ENCODE data around the gene TPRG1L. TPM values are rescaled to one million over a fixed set of nuclear protein-coding genes. Genes with fewer than 3 reads are reported as not detected.

Gene TPRG1L
- total and polyA plus RNA-seq, 2 of the 4 experiments (the other 2 are of a cell fraction), result 25.3 to 39.5 TPM

GRCh38 chr1:3618881-3619671, 5.7 kb upstream of the TPRG1L start (continued):
- TF ChIP-seq CTCF (conservative IDR thresholded peaks at IDR 0.05; ENCODE audit: low read depth, low read length), result peak; percentile 92

DNA sequence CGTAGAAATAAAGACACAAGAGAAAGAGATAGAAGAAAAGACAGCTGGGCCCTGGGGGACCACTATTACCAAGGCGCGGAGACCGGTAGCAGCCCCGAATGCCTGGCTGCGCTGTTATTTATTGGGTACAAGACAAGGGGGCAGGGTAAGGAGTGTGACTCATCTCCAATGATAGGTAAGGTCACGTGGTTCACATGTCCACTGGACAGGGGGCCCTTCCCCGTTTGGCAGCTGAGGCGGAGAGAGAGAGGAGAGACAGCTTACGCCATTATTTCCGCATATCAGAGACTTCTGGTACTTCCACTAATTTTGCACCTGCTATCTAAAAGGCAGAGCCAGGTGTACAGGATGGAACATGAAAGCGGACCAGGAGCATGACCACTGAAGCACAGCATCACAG, 4.1 kb upstream of the TPRG1L start:
- no peaks in the 10 kb centered on the region; the same call in 1 of the 2 replicates for H3K9me1 ChIP-seq (ENCODE audit: insufficient read depth, low read length)
- TF ChIP-seq POLR2A (IDR thresholded peaks at IDR 0.05; ENCODE audit: low read depth, low read length), result no peak
- no peak for TF ChIP-seq CTCF (conservative IDR thresholded peaks at IDR 0.05; ENCODE audit: low read depth, low read length)
- no peak for TF ChIP-seq BHLHE40 (IDR thresholded peaks at IDR 0.05; ENCODE audit: low read depth, low read length)
- no peak for TF ChIP-seq CEBPB (IDR thresholded peaks at IDR 0.05; ENCODE audit: low read depth, low read length)
- TF ChIP-seq RAD21 (IDR thresholded peaks at IDR 0.05; ENCODE audit: low read length), result no peak
- TF ChIP-seq NFE2L2 (IDR thresholded peaks at IDR 0.05; ENCODE audit: low read depth, low read length), result no peak
- no peak for TF ChIP-seq MAFK (IDR thresholded peaks at IDR 0.05; ENCODE audit: low read depth, low read length)
- no peak for TF ChIP-seq MAZ (IDR thresholded peaks at IDR 0.05; ENCODE audit: borderline replicate concordance, low read depth, low read length)
- no peak for TF ChIP-seq SMC3 (IDR thresholded peaks at IDR 0.05; ENCODE audit: low read depth, low read length)
- TF ChIP-seq, protein P1, sequence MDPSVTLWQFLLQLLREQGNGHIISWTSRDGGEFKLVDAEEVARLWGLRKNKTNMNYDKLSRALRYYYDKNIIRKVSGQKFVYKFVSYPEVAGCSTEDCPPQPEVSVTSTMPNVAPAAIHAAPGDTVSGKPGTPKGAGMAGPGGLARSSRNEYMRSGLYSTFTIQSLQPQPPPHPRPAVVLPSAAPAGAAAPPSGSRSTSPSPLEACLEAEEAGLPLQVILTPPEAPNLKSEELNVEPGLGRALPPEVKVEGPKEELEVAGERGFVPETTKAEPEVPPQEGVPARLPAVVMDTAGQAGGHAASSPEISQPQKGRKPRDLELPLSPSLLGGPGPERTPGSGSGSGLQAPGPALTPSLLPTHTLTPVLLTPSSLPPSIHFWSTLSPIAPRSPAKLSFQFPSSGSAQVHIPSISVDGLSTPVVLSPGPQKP (IDR thresholded peaks at IDR 0.05; ENCODE audit: borderline replicate concordance, low read depth, low read length), result no peak

More for the DNA sequence above, 4.1 kb upstream of the TPRG1L start:
- peaks cover 7 to 20% of the 10 kb centered on the region in 2 experiments; a peak in 3 of 4 replicates for H3K79me1 ChIP-seq (ENCODE audit: low read depth in 1 of 2, low read length in 2 of 2)
- no peak overlapping the region for H2AFZ ChIP-seq (replicated peaks; ENCODE audit: low read length, poor library complexity)
- WGBS, 2 experiments (ENCODE audit: extremely low coverage in 2 of 2, insufficient read length in 1 of 2), result 87% methylated on average over 3 of the region's 12 CpGs; no CpG with 5 or more reads in 1 of the 2 experiments
- no peak overlapping the region for H3K27ac ChIP-seq (ENCODE audit: insufficient read depth, low read length)
- H3K56ac ChIP-seq (ENCODE audit: extremely low read depth, insufficient read depth, low read length), result no peak overlapping the region
- no peak overlapping the region for H2BK20ac ChIP-seq (ENCODE audit: low read depth, low read length)
- no peaks in the 10 kb centered on the region for H3K36me3 ChIP-seq (ENCODE audit: control insufficient read depth, insufficient read depth, low read length)
- no peaks in the 10 kb centered on the region; the same call in 1 of the 2 replicates for H4K20me1 ChIP-seq (ENCODE audit: insufficient read depth, low read length)
- no peak overlapping the region for H3K4me2 ChIP-seq (ENCODE audit: low read depth, low read length)
- H2BK120ac ChIP-seq (ENCODE audit: low read depth, low read length), result no peak overlapping the region
- H3K23ac ChIP-seq (ENCODE audit: low read depth, low read length), result no peak overlapping the region
- no peak overlapping the region for H2AK9ac ChIP-seq (replicated peaks; ENCODE audit: low read depth, low read length, poor library complexity)
- DNase-seq (no peak), ATAC-seq (ENCODE audit: low read depth) (no peak)
- intact Hi-C loops (cut with micrococcal nuclease), result no loop called here
- ChIA-PET POLR2A (ENCODE audit: unreplicated experiment) (no interaction called here), CTCF (interaction anchor here (0.6 to 1.2 kb wide), 6 partner anchors 56 to 168 kb away, joined by 3 to 4 read pairs (median 4); no protein-coding TSS in a partner anchor)
- H4K91ac ChIP-seq (ENCODE audit: insufficient read depth, low read depth, low read length), result no peak overlapping the region
- no peak overlapping the region for H2BK15ac ChIP-seq (ENCODE audit: low read depth, low read length)
- no peak overlapping the region for H3K9ac ChIP-seq (ENCODE audit: low read depth, low read length)
- H3K4me1 ChIP-seq (ENCODE audit: control insufficient read depth, insufficient read depth, low read length), result peaks cover 10% of the 10 kb centered on the region
- H3K4ac ChIP-seq (ENCODE audit: low read depth, low read length), result no peak overlapping the region
- H4K5ac ChIP-seq (ENCODE audit: low read depth, low read length), result no peak overlapping the region
- no peaks in the 10 kb centered on the region for H3K27me3 ChIP-seq (ENCODE audit: control insufficient read depth, insufficient read depth, low read length)
- no peaks in the 10 kb centered on the region for H3K9me3 ChIP-seq (ENCODE audit: control insufficient read depth, insufficient read depth, low read length)
- H3K14ac ChIP-seq (replicated peaks; ENCODE audit: low read depth, low read length), result no peak overlapping the region
- no peak overlapping the region for H3K4me3 ChIP-seq (ENCODE audit: insufficient read depth, low read depth, low read length)
- in situ Hi-C loops (cut with MboI; ENCODE audit: low sequenced_read_pairs), result loop anchor here (5.0 kb wide), 2 partner anchors 63 to 133 kb away; no protein-coding TSS in a partner anchor
- H4K8ac ChIP-seq (ENCODE audit: low read depth in 2 of 2, low read length in 2 of 2), result no peak overlapping the region
- no peak overlapping the region for H3K18ac ChIP-seq (ENCODE audit: low read depth, low read length)
- BruUV-seq (replicated peaks), result no TSS peak
- dilution Hi-C loops (cut with HindIII; ENCODE audit: low sequenced_read_pairs, unreplicated experiment), result no loop called here
- H2BK5ac ChIP-seq (ENCODE audit: low read depth, low read length, poor library complexity, severe bottlenecking), result no peak overlapping the region
- H2AK5ac ChIP-seq (ENCODE audit: low read depth, low read length), result no peak overlapping the region

Measured in IMR-90 (cell line).